Fibroblast of gingiva (primary cell): ENCODE results near the gene SLC22A2.

ENCODE experiments used
- DNase-seq: peaks from one replicate; pipeline ENCODE4 v3.0.0-alpha.2; 2011; ENCODE audit warnings: low read depth

SLC22A2 gene

GRCh38 chr6:160273750-160274149, 15.1 kb upstream of the SLC22A2 start:
- no peak for DNase-seq

DNA sequence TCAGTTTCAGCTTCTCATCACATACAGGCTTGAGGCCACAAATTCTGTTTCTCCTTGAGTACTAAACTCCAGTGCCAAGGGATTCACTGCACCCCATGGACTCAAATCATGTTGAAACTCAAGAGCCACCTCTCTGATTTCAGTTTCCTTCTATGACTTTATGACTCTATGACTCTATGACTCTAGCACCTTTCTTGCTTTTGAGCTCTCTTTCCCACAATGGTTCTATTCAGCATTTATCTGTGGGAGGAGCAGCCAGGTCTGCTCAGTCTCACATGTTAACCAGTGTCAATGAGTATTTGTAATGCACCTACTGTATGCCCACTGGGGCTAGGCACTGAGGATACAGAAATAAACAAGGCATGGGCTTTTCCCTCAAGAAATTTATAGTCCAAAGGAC, 14.6 kb upstream of the SLC22A2 start:
- no peak for DNase-seq

DNA sequence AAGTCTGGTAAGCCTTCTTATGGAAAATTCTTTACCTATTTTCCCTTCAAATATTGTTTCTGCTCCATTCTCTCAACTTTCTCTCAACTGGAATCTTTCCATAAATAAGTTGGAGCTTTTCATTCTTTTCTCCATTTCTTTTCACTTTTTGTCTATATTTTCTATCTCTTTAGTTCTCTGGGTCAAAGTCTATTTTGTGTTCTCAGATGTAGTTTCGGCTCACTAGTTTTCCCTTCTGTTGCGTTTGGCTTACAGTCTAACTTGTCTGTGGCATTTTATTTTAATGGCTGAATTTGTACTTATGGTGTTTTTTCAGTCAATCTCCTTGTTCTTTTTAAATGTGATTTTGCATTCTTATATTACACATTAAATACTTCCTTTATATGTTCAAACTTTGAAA, 14.1 kb upstream of the SLC22A2 start:
- DNase-seq: no peak

GRCh38 chr6:160270347-160270746, 11.7 kb upstream of the SLC22A2 start:
- DNase-seq: no peak

GRCh38 chr6:160269771-160270170, 11.2 kb upstream of the SLC22A2 start:
- DNase-seq: no peak

DNA sequence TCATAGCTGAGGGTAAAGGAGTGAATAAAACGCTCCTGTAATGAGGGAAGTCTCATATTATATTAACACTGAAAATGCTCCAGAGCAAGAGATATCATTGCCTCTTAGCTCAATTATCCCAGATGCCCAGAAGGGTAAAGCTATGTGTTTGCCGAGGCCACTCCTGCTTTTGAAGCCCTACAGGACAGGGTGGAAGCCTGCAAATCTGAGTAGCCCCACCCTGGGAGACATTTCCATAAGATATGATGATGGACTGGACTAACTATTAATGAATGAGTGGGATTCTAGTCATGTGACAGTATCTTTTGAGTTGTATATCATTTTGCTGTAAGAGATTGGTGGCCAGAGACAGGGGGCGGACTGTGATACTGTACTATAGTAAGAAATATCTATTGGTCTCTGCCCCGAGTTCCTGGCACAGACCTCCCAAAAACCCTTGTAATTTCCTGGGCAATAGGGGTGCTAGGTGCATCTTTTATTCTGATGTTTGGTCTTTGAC, 10.5 kb upstream of the SLC22A2 start:
- DNase-seq: no peak

DNA sequence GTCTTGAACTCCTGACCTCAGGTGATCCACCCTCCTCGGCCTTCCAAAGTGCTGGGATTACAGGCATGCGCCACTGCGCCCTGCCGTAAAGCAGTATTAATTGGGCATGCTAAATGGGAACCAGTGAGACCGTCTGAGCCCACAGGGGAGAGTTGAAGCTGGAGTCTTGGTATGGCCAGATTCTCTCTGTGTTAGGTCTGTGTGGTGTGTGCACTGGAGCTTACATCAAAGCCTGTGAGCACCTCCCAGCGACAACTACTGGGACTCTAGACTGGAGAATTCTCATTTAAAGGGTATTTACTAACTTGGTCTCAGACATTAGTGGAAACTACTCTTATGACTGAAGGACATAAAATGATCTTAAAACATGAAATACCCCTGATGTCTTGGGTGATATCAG, 8.5 kb upstream of the SLC22A2 start:
- DNase-seq: no peak

DNA sequence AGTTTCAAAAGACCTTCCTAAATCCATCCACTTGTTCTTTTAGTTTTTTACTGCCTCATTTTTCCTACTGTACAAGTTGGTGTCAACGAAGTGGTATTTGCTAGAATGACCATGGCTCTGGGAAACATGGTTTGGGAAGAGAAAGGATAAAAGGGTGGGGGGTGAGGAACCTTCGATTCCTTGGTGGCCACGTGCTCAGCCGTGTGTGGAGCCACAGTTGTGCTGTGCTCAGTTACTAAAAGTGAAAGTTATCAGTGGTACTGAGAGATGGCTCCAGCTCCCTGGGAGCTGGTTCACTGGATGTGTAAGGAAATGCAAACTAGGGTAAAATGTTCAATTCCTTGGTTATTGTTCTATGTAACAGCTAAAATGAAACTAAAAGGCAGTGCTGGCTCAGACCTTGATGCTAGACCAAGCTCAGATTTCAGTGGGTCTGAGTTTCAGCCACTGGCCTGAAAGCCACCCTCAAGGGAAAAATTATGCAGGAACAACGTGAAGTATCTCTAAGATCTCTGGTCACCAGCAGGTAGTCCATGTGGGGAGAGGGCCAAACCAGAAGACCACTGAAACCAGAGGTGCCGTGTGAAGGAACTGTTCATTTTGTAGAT, 7.4 kb upstream of the SLC22A2 start:
- DNase-seq: no peak

DNA sequence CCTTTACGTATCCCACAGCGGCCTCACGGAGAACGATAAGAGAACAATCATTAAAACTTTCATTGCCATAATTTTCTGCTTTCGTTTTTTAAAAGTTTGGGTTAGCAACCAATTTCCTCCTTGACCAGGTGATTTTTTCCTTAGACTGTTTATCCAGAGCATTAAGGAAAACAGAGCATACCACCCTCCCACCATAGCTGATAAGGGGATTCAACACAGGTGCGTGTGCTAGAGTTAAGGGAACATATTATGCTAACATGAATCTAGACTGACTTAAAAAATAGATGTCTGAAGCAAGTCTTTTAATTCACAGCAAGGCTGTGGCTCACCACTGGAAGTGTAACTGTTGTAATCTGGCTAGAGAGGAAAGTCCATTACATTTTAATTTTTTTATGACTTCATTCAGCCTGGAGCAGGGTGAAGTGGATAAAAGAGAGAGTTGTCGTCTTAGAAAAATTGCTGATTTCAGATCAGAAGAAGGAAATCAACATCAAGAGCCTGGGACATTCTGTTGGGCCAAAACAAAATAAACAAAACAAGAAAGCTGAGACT, 5.5 kb upstream of the SLC22A2 start:
- no peak for DNase-seq

GRCh38 chr6:160263196-160263939, 4.7 kb upstream of the SLC22A2 start:
- DNase-seq: no peak

DNA sequence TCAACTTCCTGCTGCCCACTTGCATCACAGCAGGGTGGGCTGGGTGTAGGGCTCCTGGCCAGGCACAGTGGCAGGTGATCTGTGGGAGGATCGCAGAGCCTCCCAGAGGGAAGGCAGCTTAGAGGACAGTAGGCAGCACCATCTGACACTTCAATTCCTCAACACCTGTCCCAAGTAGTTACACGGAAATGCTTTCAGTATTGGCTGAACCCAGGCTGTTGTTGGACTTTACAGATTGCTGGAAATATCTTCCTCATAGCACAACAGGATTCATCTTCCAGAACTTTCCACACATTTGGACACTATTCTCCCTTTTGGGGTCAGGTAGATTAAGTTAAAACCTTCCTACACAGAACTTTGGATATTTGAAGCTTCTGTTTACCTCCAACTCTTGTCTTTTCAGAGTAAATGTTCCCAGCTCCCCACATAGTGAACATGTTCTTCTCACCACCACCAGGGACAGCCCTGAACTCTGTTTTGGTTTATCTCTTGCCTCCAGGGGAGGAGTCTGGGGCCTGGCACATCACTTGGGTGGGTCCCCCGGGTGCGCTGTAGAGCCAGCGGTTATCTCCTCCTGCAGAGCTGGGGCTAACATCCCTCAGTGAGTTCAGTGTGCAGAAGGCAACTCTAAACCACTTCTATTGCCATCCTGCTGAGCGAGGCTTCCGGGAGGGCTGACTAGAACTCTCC, 3.5 kb upstream of the SLC22A2 start:
- DNase-seq: no peak

DNA sequence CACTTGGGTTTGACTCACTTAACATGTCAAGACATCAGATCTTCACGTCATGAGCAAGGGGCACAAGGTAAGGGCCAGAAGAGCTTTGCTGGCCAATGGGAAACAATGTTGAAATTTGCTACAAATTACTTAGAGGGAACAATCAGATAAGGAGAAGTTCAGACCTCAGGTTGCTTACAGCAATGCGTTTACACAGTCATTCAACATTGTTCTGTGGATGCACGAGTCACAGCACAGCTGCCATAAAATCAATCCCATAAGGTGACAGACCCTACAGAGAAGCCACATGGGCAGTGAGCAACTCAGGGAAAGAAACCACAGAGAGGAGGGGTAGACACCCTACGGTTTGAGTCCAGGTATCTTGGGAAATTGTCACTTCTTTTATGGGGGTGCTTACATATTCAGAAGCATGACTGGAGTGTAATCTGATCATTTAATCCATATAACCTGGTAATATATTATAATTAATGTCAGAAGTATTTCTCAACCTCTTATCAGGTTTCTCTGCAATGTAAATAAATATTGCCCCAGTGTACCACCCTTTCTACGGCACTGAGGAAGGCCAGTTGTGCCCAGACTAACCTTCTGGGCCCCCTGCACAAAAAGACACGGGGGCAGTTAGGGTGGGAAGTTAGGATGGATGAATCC, 2.3 kb upstream of the SLC22A2 start:
- DNase-seq: no peak

GRCh38 chr6:160260367-160260766, 1.7 kb upstream of the SLC22A2 start:
- DNase-seq: no peak

DNA sequence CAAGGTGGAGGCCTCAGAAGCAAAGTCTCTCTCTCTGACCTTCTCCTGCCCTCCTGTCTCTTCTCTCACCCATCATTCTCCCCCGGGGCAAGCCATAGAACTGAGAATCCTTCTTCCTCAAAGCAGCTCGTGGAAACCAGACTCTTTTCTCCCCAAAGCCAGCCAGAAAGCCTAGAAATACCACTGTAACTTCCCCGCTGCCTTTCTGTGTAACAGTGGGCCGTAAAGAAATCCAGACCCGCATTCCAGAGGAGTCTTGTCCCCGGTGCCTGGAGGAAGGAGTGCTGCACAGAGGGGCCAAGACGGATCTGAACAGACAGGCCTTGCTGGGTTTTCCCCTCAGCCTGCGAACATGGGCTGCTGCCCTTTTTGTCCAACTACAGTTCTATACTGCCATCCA, 977 bp upstream of the SLC22A2 start:
- DNase-seq: no peak

DNA sequence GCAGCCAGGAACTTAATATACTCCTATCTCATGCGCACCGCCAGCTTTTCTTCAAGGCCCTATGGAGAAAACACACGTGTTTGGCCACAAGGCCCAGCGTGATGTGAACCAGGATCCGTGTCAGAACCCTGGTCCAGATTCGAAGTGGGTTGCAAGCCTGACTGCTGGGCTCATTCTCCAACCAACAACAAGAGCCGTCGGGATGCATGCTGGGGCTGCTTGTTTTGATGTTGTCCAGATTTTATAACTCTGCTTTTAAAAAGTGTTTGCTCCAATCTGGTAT, 463 bp upstream of the SLC22A2 start:
- no peak for DNase-seq

- no peak for DNase-seq
These were observed 2.2 kb downstream of the SLC22A2 start for GRCh38 chr6:160256445-160256844.

- no peak for DNase-seq
These were observed 3.9 kb downstream of the SLC22A2 start for GRCh38 chr6:160254467-160255312.

DNA sequence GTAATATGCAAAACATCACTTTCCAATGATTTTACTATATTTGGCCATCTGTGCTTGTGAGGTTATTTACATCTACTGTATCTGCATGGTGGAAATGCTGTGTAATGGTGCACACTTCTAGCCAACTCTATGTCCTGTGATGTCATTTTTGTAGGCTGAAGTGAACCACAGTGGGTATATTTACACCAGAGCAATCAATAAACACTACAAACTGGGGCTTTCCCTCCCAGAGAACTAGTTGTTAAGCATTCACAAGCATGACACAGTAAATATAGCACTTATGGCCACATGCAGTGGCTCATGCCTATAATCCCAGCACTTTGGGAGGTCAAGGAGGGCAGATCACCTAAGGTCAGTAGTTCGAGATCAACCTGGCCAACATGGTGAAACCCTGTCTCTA, 4.9 kb downstream of the SLC22A2 start:
- DNase-seq: no peak

DNA sequence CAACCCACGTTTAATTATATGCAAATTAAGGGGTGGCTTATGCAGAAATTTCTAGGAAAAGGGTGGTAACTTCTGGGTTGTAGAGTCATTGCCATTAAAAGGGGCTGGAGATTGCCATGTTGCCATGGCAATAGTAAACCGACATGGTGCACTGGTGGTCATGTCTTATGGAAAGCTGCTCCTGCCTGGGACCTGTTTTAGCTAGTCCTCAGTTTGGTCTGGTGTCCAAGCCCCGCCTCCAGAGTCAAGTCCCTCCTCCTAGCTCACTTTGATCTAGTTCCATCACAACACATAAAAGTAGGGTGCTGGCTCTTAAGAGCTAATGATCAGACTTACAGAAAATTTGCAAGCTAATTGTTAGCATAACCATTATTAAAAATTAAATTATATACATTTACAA, 5.3 kb downstream of the SLC22A2 start:
- no peak for DNase-seq

DNA sequence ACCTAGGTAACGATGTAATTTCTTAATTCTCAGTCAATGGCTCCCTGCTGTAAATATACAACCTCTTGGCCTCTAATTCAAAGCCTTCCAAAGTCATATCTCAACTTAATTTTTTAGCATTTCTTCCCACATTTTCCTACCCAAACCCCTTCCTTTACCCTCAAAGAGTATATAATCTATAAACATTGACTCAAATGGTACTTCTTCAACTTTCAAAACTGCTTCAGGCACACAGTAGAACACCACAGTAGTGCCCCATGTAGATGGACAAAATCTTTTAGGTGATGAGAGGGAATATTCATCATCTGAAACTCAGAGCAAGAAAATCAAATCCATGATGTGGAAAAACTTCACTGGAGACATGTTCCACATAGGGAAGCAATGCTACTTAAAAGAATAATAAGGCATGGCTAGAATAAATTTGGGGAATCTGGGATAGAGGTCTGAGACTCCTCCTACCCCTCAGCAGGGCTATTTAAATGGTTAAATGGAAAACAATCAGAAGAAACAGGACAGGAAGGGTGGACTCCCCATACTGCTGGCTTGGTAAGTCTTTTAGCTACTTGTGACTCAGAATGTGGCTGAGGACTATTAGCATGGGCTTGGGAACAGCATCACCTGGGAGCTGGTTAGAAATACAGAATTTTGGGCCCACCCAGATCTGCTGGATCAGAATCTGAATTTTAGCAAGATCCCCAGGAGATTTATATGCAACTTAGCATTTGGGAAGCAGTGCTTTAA, 6.4 kb downstream of the SLC22A2 start:
- DNase-seq: no peak

DNA sequence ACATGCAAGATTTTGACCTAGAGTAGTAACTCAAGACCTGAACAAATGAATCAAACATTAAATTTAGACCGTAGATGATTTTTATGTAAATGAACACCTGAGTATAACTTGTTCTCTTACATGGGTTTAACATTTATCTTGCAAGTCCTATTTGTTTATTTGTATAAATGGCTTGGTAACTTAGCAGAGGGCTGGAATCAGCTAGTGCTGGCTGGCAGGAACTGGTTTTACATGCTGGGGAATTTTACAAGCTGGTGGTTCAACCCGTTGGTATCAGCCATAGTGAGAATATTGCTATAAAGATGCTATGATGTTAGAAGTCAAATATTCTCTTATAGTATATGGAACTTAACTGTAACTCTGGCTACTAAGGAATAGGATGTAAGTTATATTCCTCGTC, 8.9 kb downstream of the SLC22A2 start:
- no peak for DNase-seq
